K562 (cell line): ENCODE measurements around the gene RUNX1. TPM values are rescaled to one million over a fixed set of nuclear protein-coding genes. Genes with fewer than 3 reads are reported as not detected.

Experiments used
- BRF2 ChIP-seq: IDR thresholded peaks from 3 replicates; pipeline ENCODE4 v1.6.1; 2011; ENCODE audit warnings: borderline replicate concordance, mild to moderate bottlenecking; ENCODE audit not compliant: insufficient read length, insufficient read depth
- HCFC1 ChIP-seq: IDR thresholded peaks from 2 replicates; pipeline ENCODE4 v1.6.1; 2012; ENCODE audit warnings: low read depth, low read length, improper control_type of control experiment
- SAFB ChIP-seq: fragments of 200-400 bp; formaldehyde crosslinking; IDR thresholded peaks from 2 replicates; pipeline ENCODE4 v1.6.1; 2017; ENCODE audit warnings: low read depth, low read length, borderline replicate concordance
- UBTF ChIP-seq, 2 experiments: IDR thresholded peaks; 2 replicates each; pipeline ENCODE4 v1.6.1; 2012; ENCODE audit warnings: improper control_type of control experiment in 2 of 2, low read depth in 2 of 2, low read length in 2 of 2, borderline replicate concordance in 1 of 2
- ZNF764 ChIP-seq: fragments of 250-450 bp; sonication (Bioruptor Pico); IDR thresholded peaks from 2 replicates; pipeline ENCODE4 v1.4.0; 2020; ENCODE audit warnings: low read depth, mild to moderate bottlenecking, moderate library complexity
- polyA plus RNA-seq, 8 experiments: library from polyadenylated mRNA; depleted of rRNA in 4 of 8; stranded (reverse) in 5 of 8; unstranded in 3 of 8; fragments of >200 nt; fragmentation: Nextera tagmentation in 2 of 8; fragmentation: Illumina TruSeq in 1 of 8; extraction: Ambion mirVana in 2 of 8; extraction: Trizol in 1 of 8; gene quantifications; 2 replicates each; pipeline versions ENCODE4 v1.2.1 to v1.2.3, GENCODE V29; 2011 to 2014; ENCODE audit warnings: inconsistent platforms in 1 of 8, missing spikeins in 1 of 8
- total RNA-seq, 7 experiments: library from RNA; depleted of rRNA in 6 of 7; stranded (reverse); fragments of >200 nt in 6 of 7; fragmentation: Illumina TruSeq in 2 of 7; extraction: Trizol in 2 of 7; gene quantifications; 2 replicates each; pipeline versions ENCODE4 v1.2.1 to v1.2.3, GENCODE V29; 2011 to 2021; ENCODE audit warnings: low replicate concordance in 1 of 7
- TF ChIP-seq, protein P1 (sequence below): fragments of 250-450 bp; sonication (Bioruptor Pico); IDR thresholded peaks from 2 replicates; pipeline ENCODE4 v1.8.0; 2022; ENCODE audit warnings: moderate library complexity, mild to moderate bottlenecking, inconsistent platforms

Gene RUNX1
- total and polyA plus RNA-seq, 9 of the 15 experiments (the other 6 are each of a cell fraction or from before 2014, with no cell fraction given) = 2.2 to 68.6 (median 17.8) TPM

- TF ChIP-seq BRF2 (no peak), SAFB (peak; percentile 80), HCFC1 (no peak), UBTF (IDR thresholded peaks at IDR 0.05; ENCODE audit: borderline replicate concordance in 1 of 2, low read depth in 2 of 2, low read length in 2 of 2) (peak; percentile 45 to 87; a peak in 2 of 4 replicates), ZNF764 (CRISPR knock-in tag) (no peak)
- TF ChIP-seq, protein P1, sequence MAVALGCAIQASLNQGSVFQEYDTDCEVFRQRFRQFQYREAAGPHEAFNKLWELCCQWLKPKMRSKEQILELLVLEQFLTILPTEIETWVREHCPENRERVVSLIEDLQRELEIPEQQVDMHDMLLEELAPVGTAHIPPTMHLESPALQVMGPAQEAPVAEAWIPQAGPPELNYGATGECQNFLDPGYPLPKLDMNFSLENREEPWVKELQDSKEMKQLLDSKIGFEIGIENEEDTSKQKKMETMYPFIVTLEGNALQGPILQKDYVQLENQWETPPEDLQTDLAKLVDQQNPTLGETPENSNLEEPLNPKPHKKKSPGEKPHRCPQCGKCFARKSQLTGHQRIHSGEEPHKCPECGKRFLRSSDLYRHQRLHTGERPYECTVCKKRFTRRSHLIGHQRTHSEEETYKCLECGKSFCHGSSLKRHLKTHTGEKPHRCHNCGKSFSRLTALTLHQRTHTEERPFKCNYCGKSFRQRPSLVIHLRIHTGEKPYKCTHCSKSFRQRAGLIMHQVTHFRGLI (CRISPR knock-in tag) = 0 out of 2 replicates have a peak, but pooled peaks have one; percentile 45
Observed at GRCh38 chr21:34889676-34890469, 159.2 kb downstream of the RUNX1 start (continued).
